HUES6 (cell line): ENCODE results near the gene ANK2.
"Not testable (repeated sequence)": the region's sequence is repeated elsewhere in the genome, so short reads cannot be mapped to it uniquely, and the experiment has no call there.

ENCODE experiments used
- H3K27ac ChIP-seq: 2 replicates; pipeline ENCODE4 v1.7.0; 2013; ENCODE audit warnings: low read depth, mild to moderate bottlenecking, low read length, inconsistent platforms
- H3K27me3 ChIP-seq: 2 replicates; pipeline ENCODE4 v1.6.1; 2013; ENCODE audit warnings: low read length; ENCODE audit not compliant: control insufficient read depth, insufficient read depth
- H3K36me3 ChIP-seq: 2 replicates; pipeline ENCODE4 v1.6.1; 2013; ENCODE audit warnings: low read length; ENCODE audit not compliant: control insufficient read depth, insufficient read depth
- H3K4me1 ChIP-seq: 2 replicates; pipeline ENCODE4 v1.6.1; 2013; ENCODE audit warnings: low read length; ENCODE audit not compliant: control insufficient read depth, insufficient read depth
- H3K4me3 ChIP-seq: 2 replicates; pipeline ENCODE4 v1.5.1; 2013; ENCODE audit warnings: low read depth, low read length
- H3K9ac ChIP-seq: one replicate; pipeline ENCODE4 v1.6.1; 2013; ENCODE audit warnings: mild to moderate bottlenecking, low read length
- H3K9me3 ChIP-seq: 2 replicates; pipeline ENCODE4 v1.6.1; 2013; ENCODE audit warnings: low read depth, low read length; ENCODE audit not compliant: control insufficient read depth, insufficient read depth

ANK2 gene

DNA sequence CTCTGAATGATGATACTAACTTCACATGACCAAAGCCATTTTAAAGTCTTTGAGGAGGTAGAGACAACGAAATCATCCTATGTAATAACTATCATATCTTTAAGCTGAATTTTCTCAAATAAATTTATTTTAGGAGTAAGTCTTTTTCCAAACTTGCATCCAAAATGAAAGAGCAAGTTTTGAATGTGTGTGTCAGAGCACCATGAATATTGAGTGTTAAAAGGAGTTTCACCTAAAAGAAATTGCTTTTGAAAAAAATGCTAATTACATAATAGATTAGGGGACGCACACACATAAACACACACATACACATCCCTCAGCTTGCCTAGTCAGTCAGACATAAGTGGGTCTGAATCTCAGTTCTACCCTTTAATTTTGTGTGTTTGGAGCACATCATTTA, 1.9 kb downstream of the ANK2 start:
- H3K4me1 ChIP-seq = peaks cover 22% of the 10 kb centered on the region
- H3K27ac ChIP-seq = no peak overlapping the region
- H3K36me3 ChIP-seq = no peaks in the 10 kb centered on the region
- no peaks in the 10 kb centered on the region for H3K9me3 ChIP-seq
- H3K4me3 ChIP-seq = no peak overlapping the region
- no peaks in the 10 kb centered on the region for H3K27me3 ChIP-seq
- H3K9ac ChIP-seq = no peak overlapping the region

DNA sequence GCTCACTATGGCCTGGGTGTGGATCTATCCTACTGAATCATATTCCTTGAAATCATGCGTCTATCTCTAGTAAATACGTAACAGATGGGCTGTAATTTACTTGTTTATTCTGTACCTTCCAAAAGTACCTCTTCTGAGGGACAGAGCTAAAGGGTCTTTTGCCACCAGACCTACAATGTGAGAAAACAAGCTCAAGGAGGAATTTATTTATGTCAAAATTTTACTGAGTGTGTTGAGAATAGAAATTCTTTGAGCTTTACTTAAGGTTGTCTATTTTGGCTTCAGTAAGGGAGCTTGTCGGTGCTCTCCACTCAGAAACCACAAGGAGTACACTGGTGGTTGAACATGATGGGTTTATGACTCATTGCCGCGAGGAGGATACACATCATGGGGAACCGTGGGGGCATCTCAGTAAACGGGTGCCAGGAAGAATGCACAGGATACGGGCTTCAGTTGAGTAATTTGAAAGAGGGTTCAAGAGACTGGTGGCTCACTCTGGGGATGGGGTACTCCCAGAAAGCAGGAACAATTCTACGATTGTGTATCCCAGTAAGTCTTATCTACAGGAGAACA, 3.0 kb downstream of the ANK2 start:
- no peaks in the 10 kb centered on the region for H3K36me3 ChIP-seq
- H3K4me3 ChIP-seq = no peak overlapping the region
- H3K27me3 ChIP-seq = no peaks in the 10 kb centered on the region
- H3K27ac ChIP-seq = no peak overlapping the region
- no peaks in the 10 kb centered on the region for H3K9me3 ChIP-seq
- H3K4me1 ChIP-seq = peaks cover 22% of the 10 kb centered on the region
- H3K9ac ChIP-seq = no peak overlapping the region

DNA sequence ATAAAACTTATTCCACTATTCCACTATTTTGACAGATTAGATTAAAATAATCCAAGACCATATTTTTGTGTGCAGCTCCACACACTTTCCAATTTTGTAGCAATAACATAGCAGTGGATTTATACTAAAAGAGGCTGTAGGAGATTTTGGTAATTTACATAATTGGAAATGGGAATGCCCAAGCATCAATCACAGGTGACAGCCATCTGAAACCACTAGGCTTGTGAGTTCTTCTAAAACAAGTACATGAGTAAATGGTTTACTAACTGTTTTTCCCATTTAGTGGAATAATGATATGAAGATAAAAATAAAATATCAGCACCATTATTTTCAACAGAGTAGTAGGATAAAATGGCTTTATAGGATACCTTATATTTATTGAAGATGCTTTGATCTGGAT, 4.4 kb downstream of the ANK2 start:
- H3K27ac ChIP-seq = no peak overlapping the region
- H3K4me3 ChIP-seq = no peak overlapping the region
- no peak overlapping the region for H3K9ac ChIP-seq
- H3K27me3 ChIP-seq = no peaks in the 10 kb centered on the region
- H3K36me3 ChIP-seq = no peaks in the 10 kb centered on the region
- H3K4me1 ChIP-seq = peaks cover 20% of the 10 kb centered on the region
- no peaks in the 10 kb centered on the region for H3K9me3 ChIP-seq

GRCh38 chr4:113056318-113056717, 6.9 kb downstream of the ANK2 start:
- Histone ChIP-seq H3K27ac (no peak overlapping the region), H3K4me1 (peaks cover 6% of the 10 kb centered on the region)

DNA sequence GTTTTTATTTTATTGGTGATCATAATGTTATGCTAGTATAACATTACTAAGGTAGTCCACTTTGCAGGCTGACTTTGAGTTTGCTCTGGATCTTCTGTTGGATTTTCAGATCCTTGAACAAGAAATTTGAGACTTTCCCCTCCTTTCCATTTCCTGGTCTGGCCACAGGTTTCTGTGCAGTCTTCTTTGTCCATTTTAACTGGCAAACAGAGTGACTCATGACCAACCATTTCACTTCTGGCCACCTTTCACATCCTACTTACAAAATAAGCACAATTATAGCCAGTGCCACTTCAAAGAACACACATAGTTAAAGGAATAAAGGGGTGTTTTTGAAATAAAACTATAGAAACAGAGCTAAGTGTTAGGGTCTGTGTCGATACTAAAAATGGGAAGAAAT, 8.4 kb downstream of the ANK2 start:
- Histone ChIP-seq H3K4me3 (no peak overlapping the region), H3K36me3 (no peaks in the 10 kb centered on the region), H3K27me3 (no peaks in the 10 kb centered on the region), H3K9me3 (no peaks in the 10 kb centered on the region), H3K9ac (no peak overlapping the region), H3K27ac (no peak overlapping the region), H3K4me1 (peaks cover 6% of the 10 kb centered on the region)

More at GRCh38 chr4:113056318-113056717, 6.9 kb downstream of the ANK2 start:
- H3K9me3 ChIP-seq = no peaks in the 10 kb centered on the region
- no peaks in the 10 kb centered on the region for H3K27me3 ChIP-seq
- H3K36me3 ChIP-seq = no peaks in the 10 kb centered on the region
- H3K4me3 ChIP-seq = no peak overlapping the region
- no peak overlapping the region for H3K9ac ChIP-seq

DNA sequence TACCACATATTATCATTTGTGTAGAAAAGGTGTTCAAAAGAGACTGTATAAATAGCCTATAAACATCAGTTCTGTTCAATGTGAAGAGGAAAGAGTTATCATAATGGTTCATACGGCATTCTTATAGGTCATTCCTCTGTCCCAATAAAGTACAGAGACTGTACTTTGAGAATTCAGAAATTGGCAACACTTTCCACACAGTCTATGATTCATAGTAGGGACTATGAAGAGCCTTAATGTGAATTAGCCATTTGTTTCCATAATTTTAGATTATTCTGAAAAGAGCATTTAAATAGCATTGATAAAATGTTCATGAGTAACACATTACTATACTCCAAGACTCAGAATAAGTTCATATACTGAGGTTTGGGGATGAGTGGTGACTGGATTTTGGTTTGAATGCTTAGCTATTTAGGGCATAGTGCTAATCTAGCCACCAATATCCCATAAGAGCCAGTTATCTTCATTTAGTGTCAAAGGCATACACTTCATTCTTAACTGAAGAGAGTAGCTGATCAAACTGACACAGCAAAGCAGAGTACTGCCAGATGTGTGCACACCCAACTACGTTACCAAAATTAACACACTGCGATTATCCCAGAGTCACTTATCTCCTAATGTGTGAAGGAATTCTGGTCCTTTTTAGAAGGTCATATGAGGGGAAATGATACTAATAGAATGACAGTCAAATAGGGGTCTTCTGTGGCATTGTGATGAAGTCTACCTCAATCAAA, 10.2 kb downstream of the ANK2 start:
- H3K27me3 ChIP-seq = no peaks in the 10 kb centered on the region
- H3K27ac ChIP-seq = no peak overlapping the region
- no peaks in the 10 kb centered on the region for H3K36me3 ChIP-seq
- H3K9me3 ChIP-seq = no peaks in the 10 kb centered on the region
- H3K4me1 ChIP-seq = peaks cover 18% of the 10 kb centered on the region
- H3K4me3 ChIP-seq = no peak overlapping the region
- no peak overlapping the region for H3K9ac ChIP-seq

DNA sequence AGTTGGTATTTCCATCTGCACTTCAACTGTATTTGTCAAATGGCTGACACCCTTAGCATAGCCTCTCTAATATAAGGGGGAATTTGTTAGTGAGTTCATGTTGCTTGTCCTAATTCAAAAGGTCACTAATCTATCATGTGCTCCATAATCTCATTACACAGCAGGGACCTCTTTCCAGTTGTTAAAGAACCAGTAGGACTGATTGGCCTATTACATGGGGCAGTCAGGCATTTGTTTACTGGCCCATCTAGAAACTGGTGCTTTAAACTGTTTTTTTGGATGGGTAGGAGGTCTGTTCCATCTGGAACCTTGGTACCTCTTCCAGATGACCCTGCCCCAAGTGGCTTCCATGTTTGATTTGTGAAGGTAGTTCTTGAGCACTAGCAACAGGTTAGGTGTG, 11.4 kb downstream of the ANK2 start:
- Histone ChIP-seq H3K27me3 (no peaks in the 10 kb centered on the region), H3K36me3 (no peaks in the 10 kb centered on the region), H3K4me1 (peaks cover 24% of the 10 kb centered on the region), H3K4me3 (no peak overlapping the region), H3K9ac (no peak overlapping the region), H3K27ac (no peak overlapping the region), H3K9me3 (no peaks in the 10 kb centered on the region)

- H3K4me3 ChIP-seq = peak overlapping the region; percentile 26; the same call in 1 of the 2 replicates
These were observed 14.8 kb downstream of the ANK2 start for GRCh38 chr4:113064244-113064643.

DNA sequence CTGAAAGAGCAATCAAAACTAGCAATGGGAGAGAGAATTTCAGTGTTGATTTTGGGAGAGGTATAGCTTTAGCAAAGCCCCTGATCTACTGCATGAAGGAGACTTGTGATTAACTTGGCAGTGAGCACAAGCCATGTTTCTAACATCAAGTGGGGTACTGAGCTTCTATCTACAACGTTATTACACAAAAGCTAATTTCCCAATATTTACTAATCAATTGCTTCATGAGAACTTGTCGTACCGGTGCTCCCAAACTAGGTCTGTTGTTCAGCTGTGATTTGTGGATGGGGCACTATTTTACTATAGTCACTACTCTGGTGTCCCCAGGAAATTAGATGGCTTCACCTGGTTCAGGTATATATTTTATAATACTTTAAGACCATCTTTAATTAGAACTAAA, 16.2 kb downstream of the ANK2 start:
- H3K27ac ChIP-seq = no peak overlapping the region
- H3K4me1 ChIP-seq = peaks cover 23% of the 10 kb centered on the region
- H3K27me3 ChIP-seq = no peaks in the 10 kb centered on the region
- H3K9ac ChIP-seq = no peak overlapping the region
- no peak overlapping the region for H3K4me3 ChIP-seq
- H3K9me3 ChIP-seq = no peaks in the 10 kb centered on the region
- H3K36me3 ChIP-seq = no peaks in the 10 kb centered on the region

More at GRCh38 chr4:113064244-113064643, 14.8 kb downstream of the ANK2 start:
- H3K36me3 ChIP-seq = no peaks in the 10 kb centered on the region
- no peak overlapping the region for H3K27ac ChIP-seq
- peaks cover 24% of the 10 kb centered on the region for H3K4me1 ChIP-seq
- H3K27me3 ChIP-seq = no peaks in the 10 kb centered on the region
- no peak overlapping the region for H3K9ac ChIP-seq
- H3K9me3 ChIP-seq = no peaks in the 10 kb centered on the region

GRCh38 chr4:113068771-113069170, 19.3 kb downstream of the ANK2 start:
- H3K9me3 ChIP-seq, H3K27me3 ChIP-seq, H3K9ac ChIP-seq, H3K36me3 ChIP-seq, H3K4me3 ChIP-seq, H3K27ac ChIP-seq: not testable (repeated sequence)
- H3K4me1 ChIP-seq = peaks cover 12% of the 10 kb centered on the region

DNA sequence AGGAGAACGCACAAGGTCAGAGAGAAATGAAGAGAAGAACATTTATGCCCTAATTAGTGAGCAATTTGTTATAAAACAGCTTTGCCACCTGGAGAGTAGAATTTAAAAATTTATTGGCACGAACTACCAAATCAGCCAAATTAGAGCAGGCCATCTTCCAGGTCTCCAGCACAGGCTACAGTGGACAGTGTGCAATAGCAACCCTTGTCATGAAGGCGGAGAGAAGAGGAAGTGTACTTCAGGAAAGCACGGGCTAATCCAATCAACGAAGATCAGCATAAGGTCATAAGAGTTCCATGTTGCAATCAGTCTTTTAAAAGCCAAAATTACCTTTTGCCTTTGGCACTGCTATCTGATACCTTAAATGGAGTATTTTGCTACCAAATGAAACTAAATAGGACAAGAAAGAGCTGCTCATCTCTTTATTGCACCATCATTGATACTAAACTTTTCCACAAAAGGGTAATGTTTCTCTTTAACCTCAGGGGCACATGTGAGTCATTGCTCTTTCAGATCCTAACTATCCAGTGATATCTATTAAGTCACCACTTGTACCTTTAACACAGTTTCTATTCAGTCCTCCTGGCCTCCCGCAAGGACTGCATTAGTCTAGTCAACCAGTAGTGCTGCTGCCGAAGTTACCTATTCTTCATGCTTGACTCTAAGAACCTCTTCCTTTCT, 19.9 kb downstream of the ANK2 start:
- Histone ChIP-seq H3K27me3 (no peaks in the 10 kb centered on the region), H3K4me3 (no peak overlapping the region), H3K9me3 (no peaks in the 10 kb centered on the region), H3K36me3 (no peaks in the 10 kb centered on the region), H3K4me1 (peaks cover 8% of the 10 kb centered on the region), H3K27ac (no peak overlapping the region), H3K9ac (no peak overlapping the region)
